Measurements from ENCODE around the gene PTPRN2. TPM values are rescaled to one million over a fixed set of nuclear protein-coding genes. Genes with fewer than 3 reads are reported as not detected.
"Not testable (repeated sequence)": the region's sequence is repeated elsewhere in the genome, so short reads cannot be mapped to it uniquely, and the experiment has no call there.

PTPRN2 gene
- polyA plus RNA-seq, 2 donors, result 0.37 to 0.40 TPM

GRCh38 chr7:158216198-158216597 lies 371.4 kb downstream of the PTPRN2 start:
- Histone ChIP-seq H3K9me3 (ENCODE audit: control insufficient read depth in 2 of 2, insufficient read depth in 1 of 2, low read depth in 1 of 2, low read length in 1 of 2) (peaks cover 0 to 2% of the 10 kb centered on the region in 2 donors), H3K4me1 (ENCODE audit: control insufficient read depth in 2 of 2, insufficient read depth in 2 of 2, low read length in 1 of 2) (no peaks in the 10 kb centered on the region), H3K27ac (ENCODE audit: low read depth in 2 of 2, low read length in 1 of 2) (no peak overlapping the region), H3K36me3 (ENCODE audit: control insufficient read depth in 2 of 2, insufficient read depth in 2 of 2, low read length in 1 of 2) (no peaks in the 10 kb centered on the region), H3K27me3 (ENCODE audit: control insufficient read depth in 1 of 2, insufficient read depth in 2 of 2, low read length in 2 of 2) (no peaks in the 10 kb centered on the region), H3K4me3 (ENCODE audit: low read depth in 1 of 2, low read length in 2 of 2) (no peak overlapping the region)

- H3K4me3 ChIP-seq (ENCODE audit: low read depth in 1 of 2, low read length in 2 of 2), result no peak overlapping the region
- 66 to 79% methylated on average over 1 of the region's 1 CpG for WGBS, 2 donors
Measured at GRCh38 chr7:158209435-158209834, 378.2 kb downstream of the PTPRN2 start.

GRCh38 chr7:158206341-158206740 lies 381.3 kb downstream of the PTPRN2 start:
- WGBS, 2 donors, result 88 to 89% methylated on average over 6 of the region's 6 CpGs
- Histone ChIP-seq H3K27ac (ENCODE audit: low read depth in 2 of 2, low read length in 1 of 2) (no peak overlapping the region), H3K4me3 (ENCODE audit: low read depth in 1 of 2, low read length in 2 of 2) (no peak overlapping the region), H3K36me3 (ENCODE audit: control insufficient read depth in 2 of 2, insufficient read depth in 2 of 2, low read length in 1 of 2) (no peaks in the 10 kb centered on the region), H3K4me1 (ENCODE audit: control insufficient read depth in 2 of 2, insufficient read depth in 2 of 2, low read length in 1 of 2) (no peaks in the 10 kb centered on the region), H3K27me3 (ENCODE audit: control insufficient read depth in 1 of 2, insufficient read depth in 2 of 2, low read length in 2 of 2) (no peaks in the 10 kb centered on the region), H3K9me3 (ENCODE audit: control insufficient read depth in 2 of 2, insufficient read depth in 1 of 2, low read depth in 1 of 2, low read length in 1 of 2) (peaks cover 0 to 4% of the 10 kb centered on the region in 2 donors)

More at GRCh38 chr7:158209435-158209834, 378.2 kb downstream of the PTPRN2 start:
- H3K4me1 ChIP-seq (ENCODE audit: control insufficient read depth in 2 of 2, insufficient read depth in 2 of 2, low read length in 1 of 2), result no peaks in the 10 kb centered on the region
- H3K9me3 ChIP-seq (ENCODE audit: control insufficient read depth in 2 of 2, insufficient read depth in 1 of 2, low read depth in 1 of 2, low read length in 1 of 2), result no peaks in the 10 kb centered on the region
- H3K27me3 ChIP-seq (ENCODE audit: control insufficient read depth in 1 of 2, insufficient read depth in 2 of 2, low read length in 2 of 2), result no peaks in the 10 kb centered on the region
- no peaks in the 10 kb centered on the region for H3K36me3 ChIP-seq (ENCODE audit: control insufficient read depth in 2 of 2, insufficient read depth in 2 of 2, low read length in 1 of 2)
- no peak overlapping the region for H3K27ac ChIP-seq (ENCODE audit: low read depth in 2 of 2, low read length in 1 of 2)

GRCh38 chr7:158204453-158204852 lies 383.2 kb downstream of the PTPRN2 start:
- H3K36me3 ChIP-seq (ENCODE audit: control insufficient read depth in 2 of 2, insufficient read depth in 2 of 2, low read length in 1 of 2), result no peaks in the 10 kb centered on the region
- no peaks in the 10 kb centered on the region for H3K4me1 ChIP-seq (ENCODE audit: control insufficient read depth in 2 of 2, insufficient read depth in 2 of 2, low read length in 1 of 2)
- no peaks in the 10 kb centered on the region for H3K27me3 ChIP-seq (ENCODE audit: control insufficient read depth in 1 of 2, insufficient read depth in 2 of 2, low read length in 2 of 2)
- 66 to 73% methylated on average over 4 of the region's 4 CpGs for WGBS, 2 donors
- no peak overlapping the region for H3K4me3 ChIP-seq (ENCODE audit: low read depth in 1 of 2, low read length in 2 of 2)
- peaks cover 0 to 4% of the 10 kb centered on the region in 2 donors for H3K9me3 ChIP-seq (ENCODE audit: control insufficient read depth in 2 of 2, insufficient read depth in 1 of 2, low read depth in 1 of 2, low read length in 1 of 2)
- no peak overlapping the region for H3K27ac ChIP-seq (ENCODE audit: low read depth in 2 of 2, low read length in 1 of 2)

- WGBS, 2 donors, result 35 to 45% methylated on average over 42 of the region's 42 CpGs
- H3K36me3 ChIP-seq (ENCODE audit: control insufficient read depth in 2 of 2, insufficient read depth in 2 of 2, low read length in 1 of 2), result not testable (repeated sequence)
Measured at GRCh38 chr7:158203948-158204347, 383.7 kb downstream of the PTPRN2 start.

GRCh38 chr7:158194365-158194900 lies 393.2 kb downstream of the PTPRN2 start:
- Histone ChIP-seq H3K4me1 (ENCODE audit: control insufficient read depth in 2 of 2, insufficient read depth in 2 of 2, low read length in 1 of 2) (no peaks in the 10 kb centered on the region), H3K27me3 (ENCODE audit: control insufficient read depth in 1 of 2, insufficient read depth in 2 of 2, low read length in 2 of 2) (no peaks in the 10 kb centered on the region), H3K36me3 (ENCODE audit: control insufficient read depth in 2 of 2, insufficient read depth in 2 of 2, low read length in 1 of 2) (no peaks in the 10 kb centered on the region), H3K4me3 (ENCODE audit: low read depth in 1 of 2, low read length in 2 of 2) (no peak overlapping the region), H3K9me3 (ENCODE audit: control insufficient read depth in 2 of 2, insufficient read depth in 1 of 2, low read depth in 1 of 2, low read length in 1 of 2) (peaks cover 4 to 9% of the 10 kb centered on the region in 2 donors), H3K27ac (ENCODE audit: low read depth in 2 of 2, low read length in 1 of 2) (no peak overlapping the region)
- 86% methylated on average over 15 of the region's 15 CpGs for WGBS, 2 donors

More at GRCh38 chr7:158203948-158204347, 383.7 kb downstream of the PTPRN2 start:
- not testable (repeated sequence) for H3K4me1 ChIP-seq (ENCODE audit: control insufficient read depth in 2 of 2, insufficient read depth in 2 of 2, low read length in 1 of 2); H3K9me3 ChIP-seq (ENCODE audit: control insufficient read depth in 2 of 2, insufficient read depth in 1 of 2, low read depth in 1 of 2, low read length in 1 of 2); H3K27ac ChIP-seq (ENCODE audit: low read depth in 2 of 2, low read length in 1 of 2); H3K4me3 ChIP-seq (ENCODE audit: low read depth in 1 of 2, low read length in 2 of 2); H3K27me3 ChIP-seq (ENCODE audit: control insufficient read depth in 1 of 2, insufficient read depth in 2 of 2, low read length in 2 of 2)

- H3K27me3 ChIP-seq (ENCODE audit: control insufficient read depth in 1 of 2, insufficient read depth in 2 of 2, low read length in 2 of 2), result no peaks in the 10 kb centered on the region
- no peak overlapping the region for H3K27ac ChIP-seq (ENCODE audit: low read depth in 2 of 2, low read length in 1 of 2)
- H3K4me1 ChIP-seq (ENCODE audit: control insufficient read depth in 2 of 2, insufficient read depth in 2 of 2, low read length in 1 of 2), result no peaks in the 10 kb centered on the region
- no peak overlapping the region for H3K4me3 ChIP-seq (ENCODE audit: low read depth in 1 of 2, low read length in 2 of 2)
- H3K36me3 ChIP-seq (ENCODE audit: control insufficient read depth in 2 of 2, insufficient read depth in 2 of 2, low read length in 1 of 2), result no peaks in the 10 kb centered on the region
- WGBS, 2 donors, result 88 to 89% methylated on average over 14 of the region's 14 CpGs
- peaks cover 6 to 9% of the 10 kb centered on the region in 2 donors for H3K9me3 ChIP-seq (ENCODE audit: control insufficient read depth in 2 of 2, insufficient read depth in 1 of 2, low read depth in 1 of 2, low read length in 1 of 2)
Measured at GRCh38 chr7:158193446-158193845, 394.2 kb downstream of the PTPRN2 start.

GRCh38 chr7:158192956-158193355 lies 394.7 kb downstream of the PTPRN2 start:
- no peaks in the 10 kb centered on the region for H3K4me1 ChIP-seq (ENCODE audit: control insufficient read depth in 2 of 2, insufficient read depth in 2 of 2, low read length in 1 of 2)
- H3K27me3 ChIP-seq (ENCODE audit: control insufficient read depth in 1 of 2, insufficient read depth in 2 of 2, low read length in 2 of 2), result no peaks in the 10 kb centered on the region
- no peak overlapping the region for H3K4me3 ChIP-seq (ENCODE audit: low read depth in 1 of 2, low read length in 2 of 2)
- H3K9me3 ChIP-seq (ENCODE audit: control insufficient read depth in 2 of 2, insufficient read depth in 1 of 2, low read depth in 1 of 2, low read length in 1 of 2), result peaks cover 7 to 9% of the 10 kb centered on the region in 2 donors
- H3K36me3 ChIP-seq (ENCODE audit: control insufficient read depth in 2 of 2, insufficient read depth in 2 of 2, low read length in 1 of 2), result no peaks in the 10 kb centered on the region
- 88% methylated on average over 18 of the region's 18 CpGs for WGBS, 2 donors
- H3K27ac ChIP-seq (ENCODE audit: low read depth in 2 of 2, low read length in 1 of 2), result no peak overlapping the region

- no peaks in the 10 kb centered on the region for H3K36me3 ChIP-seq (ENCODE audit: control insufficient read depth in 2 of 2, insufficient read depth in 2 of 2, low read length in 1 of 2)
- H3K9me3 ChIP-seq (ENCODE audit: control insufficient read depth in 2 of 2, insufficient read depth in 1 of 2, low read depth in 1 of 2, low read length in 1 of 2), result peaks cover 7 to 11% of the 10 kb centered on the region in 2 donors
- H3K4me3 ChIP-seq (ENCODE audit: low read depth in 1 of 2, low read length in 2 of 2), result no peak overlapping the region
- H3K4me1 ChIP-seq (ENCODE audit: control insufficient read depth in 2 of 2, insufficient read depth in 2 of 2, low read length in 1 of 2), result no peaks in the 10 kb centered on the region
- H3K27me3 ChIP-seq (ENCODE audit: control insufficient read depth in 1 of 2, insufficient read depth in 2 of 2, low read length in 2 of 2), result no peaks in the 10 kb centered on the region
- no peak overlapping the region for H3K27ac ChIP-seq (ENCODE audit: low read depth in 2 of 2, low read length in 1 of 2)
- 89 to 90% methylated on average over 28 of the region's 28 CpGs for WGBS, 2 donors
Measured at GRCh38 chr7:158192184-158192835, 395.3 kb downstream of the PTPRN2 start.

GRCh38 chr7:158191671-158192070 lies 396.0 kb downstream of the PTPRN2 start:
- Histone ChIP-seq H3K4me3 (ENCODE audit: low read depth in 1 of 2, low read length in 2 of 2) (no peak overlapping the region), H3K9me3 (ENCODE audit: control insufficient read depth in 2 of 2, insufficient read depth in 1 of 2, low read depth in 1 of 2, low read length in 1 of 2) (peaks cover 7 to 11% of the 10 kb centered on the region in 2 donors), H3K27ac (ENCODE audit: low read depth in 2 of 2, low read length in 1 of 2) (no peak overlapping the region), H3K36me3 (ENCODE audit: control insufficient read depth in 2 of 2, insufficient read depth in 2 of 2, low read length in 1 of 2) (no peaks in the 10 kb centered on the region), H3K4me1 (ENCODE audit: control insufficient read depth in 2 of 2, insufficient read depth in 2 of 2, low read length in 1 of 2) (no peaks in the 10 kb centered on the region), H3K27me3 (ENCODE audit: control insufficient read depth in 1 of 2, insufficient read depth in 2 of 2, low read length in 2 of 2) (no peaks in the 10 kb centered on the region)
- 90 to 94% methylated on average over 8 of the region's 8 CpGs for WGBS, 2 donors
